ENCODE measurements around the gene ACR.

GRCh38 chr22:50739279-50739691 is 1.3 kb downstream of the ACR start:
- TF ChIP-seq CTCF (IDR thresholded peaks at IDR 0.05), result no peak
- TF ChIP-seq POLR2AphosphoS5 (IDR thresholded peaks at IDR 0.05), result no peak
